DND-41 (cell line): ENCODE results near the gene ENOPH1.

Experiments used
- ATAC-seq: fragments of 200-7000 bp; cut with Tn5 transposase; 3 replicates; pipeline ENCODE4 v1.9.1; 2021; ENCODE audit warnings: low read depth; ENCODE audit not compliant: insufficient read depth
- DNase-seq: peaks from one replicate; pipeline ENCODE4 v3.0.0-alpha.2; 2020
- H2AFZ ChIP-seq: 2 replicates; pipeline ENCODE4 v1.6.0; 2012; ENCODE audit warnings: low read depth, low read length
- H3K27ac ChIP-seq: 2 replicates; pipeline ENCODE4 v1.5.1; 2012; ENCODE audit warnings: low read length, inconsistent platforms
- H3K27me3 ChIP-seq: fragments of 200-600 bp; sonication (generic); 2 replicates; pipeline ENCODE4 v1.6.0; 2012; ENCODE audit warnings: low read length, mild to moderate bottlenecking, inconsistent platforms; ENCODE audit not compliant: insufficient read depth, poor library complexity
- H3K36me3 ChIP-seq: 2 replicates; pipeline ENCODE4 v1.5.1; 2012; ENCODE audit warnings: low read length, inconsistent platforms; ENCODE audit not compliant: insufficient read depth
- H3K4me1 ChIP-seq: 2 replicates; pipeline ENCODE4 v1.5.1; 2012; ENCODE audit warnings: mild to moderate bottlenecking, low read length; ENCODE audit not compliant: insufficient read depth
- H3K4me2 ChIP-seq: 2 replicates; pipeline ENCODE4 v1.6.0; 2012; ENCODE audit warnings: mild to moderate bottlenecking, moderate library complexity, low read length, inconsistent platforms; ENCODE audit not compliant: insufficient read depth
- H3K4me3 ChIP-seq, 2 experiments: fragments of 200-600 bp in 1 of 2; shearing (Covaris generic) in 1 of 2; 2 replicates each; pipeline ENCODE4 v1.5.1; 2012 to 2016; ENCODE audit warnings: inconsistent platforms in 2 of 2, low read length in 2 of 2, mild to moderate bottlenecking in 2 of 2, low read depth in 1 of 2, moderate library complexity in 1 of 2
- H3K79me2 ChIP-seq: 2 replicates; pipeline ENCODE4 v1.6.0; 2012; ENCODE audit warnings: low read length, inconsistent platforms; ENCODE audit not compliant: insufficient read depth
- H3K9ac ChIP-seq: 2 replicates; pipeline ENCODE4 v1.6.0; 2012; ENCODE audit warnings: low read depth, mild to moderate bottlenecking, inconsistent platforms, low read length, moderate library complexity
- H3K9me3 ChIP-seq: 2 replicates; pipeline ENCODE4 v1.5.1; 2012; ENCODE audit warnings: low read length, moderate library complexity, mild to moderate bottlenecking, inconsistent platforms; ENCODE audit not compliant: insufficient read depth, severe bottlenecking
- H4K20me1 ChIP-seq: 2 replicates; pipeline ENCODE4 v1.6.0; 2012; ENCODE audit warnings: low read length; ENCODE audit not compliant: insufficient read depth
- EZH2 ChIP-seq: IDR thresholded peaks from 3 replicates; pipeline ENCODE4 v1.6.1; 2012; ENCODE audit warnings: borderline replicate concordance, low read depth, mild to moderate bottlenecking, moderate library complexity, low read length, inconsistent platforms; ENCODE audit not compliant: severe bottlenecking
- TF ChIP-seq, protein P1 (sequence below): IDR thresholded peaks from 2 replicates; pipeline ENCODE4 v1.5.1; 2012; ENCODE audit warnings: borderline replicate concordance, low read length, moderate library complexity, mild to moderate bottlenecking; ENCODE audit not compliant: poor library complexity, severe bottlenecking; ENCODE audit errors: extremely low read depth

ENOPH1 gene

DNA sequence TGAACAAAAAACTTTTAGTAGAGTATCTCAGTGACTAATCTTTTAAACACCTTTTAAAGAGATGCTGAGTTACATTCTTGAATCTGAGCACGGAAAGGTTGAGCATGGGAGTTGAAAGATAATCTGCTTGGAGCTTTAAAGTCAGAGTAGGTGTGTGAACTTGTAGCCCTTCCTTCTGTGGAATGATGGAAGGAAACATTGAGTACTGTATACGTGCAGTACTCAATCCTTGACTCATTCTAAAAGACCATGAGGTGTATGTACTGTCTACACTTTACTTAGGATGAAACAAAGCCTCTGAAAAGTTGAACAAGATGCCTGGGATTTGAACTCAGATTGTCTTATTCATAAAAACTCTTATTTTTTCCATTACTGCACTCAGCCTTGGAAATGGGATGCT, 3.4 kb downstream of the ENOPH1 start:
- TF ChIP-seq, protein P1, sequence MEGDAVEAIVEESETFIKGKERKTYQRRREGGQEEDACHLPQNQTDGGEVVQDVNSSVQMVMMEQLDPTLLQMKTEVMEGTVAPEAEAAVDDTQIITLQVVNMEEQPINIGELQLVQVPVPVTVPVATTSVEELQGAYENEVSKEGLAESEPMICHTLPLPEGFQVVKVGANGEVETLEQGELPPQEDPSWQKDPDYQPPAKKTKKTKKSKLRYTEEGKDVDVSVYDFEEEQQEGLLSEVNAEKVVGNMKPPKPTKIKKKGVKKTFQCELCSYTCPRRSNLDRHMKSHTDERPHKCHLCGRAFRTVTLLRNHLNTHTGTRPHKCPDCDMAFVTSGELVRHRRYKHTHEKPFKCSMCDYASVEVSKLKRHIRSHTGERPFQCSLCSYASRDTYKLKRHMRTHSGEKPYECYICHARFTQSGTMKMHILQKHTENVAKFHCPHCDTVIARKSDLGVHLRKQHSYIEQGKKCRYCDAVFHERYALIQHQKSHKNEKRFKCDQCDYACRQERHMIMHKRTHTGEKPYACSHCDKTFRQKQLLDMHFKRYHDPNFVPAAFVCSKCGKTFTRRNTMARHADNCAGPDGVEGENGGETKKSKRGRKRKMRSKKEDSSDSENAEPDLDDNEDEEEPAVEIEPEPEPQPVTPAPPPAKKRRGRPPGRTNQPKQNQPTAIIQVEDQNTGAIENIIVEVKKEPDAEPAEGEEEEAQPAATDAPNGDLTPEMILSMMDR: no peak
- TF ChIP-seq EZH2: no peak
- Histone ChIP-seq H4K20me1 (peaks cover 70% of the 10 kb centered on the region), H3K4me2 (peak overlapping the region; percentile 87; the same call in 1 of the 2 replicates), H3K79me2 (peaks cover 96% of the 10 kb centered on the region), H2AFZ (no peak overlapping the region), H3K9ac (no peak overlapping the region), H3K36me3 (peaks cover 52% of the 10 kb centered on the region), H3K4me1 (peaks cover 32% of the 10 kb centered on the region), H3K27me3 (no peaks in the 10 kb centered on the region), H3K27ac (no peak overlapping the region), H3K9me3 (no peaks in the 10 kb centered on the region), H3K4me3 (no peak overlapping the region)
- DNase-seq: no peak
- no peak for ATAC-seq

DNA sequence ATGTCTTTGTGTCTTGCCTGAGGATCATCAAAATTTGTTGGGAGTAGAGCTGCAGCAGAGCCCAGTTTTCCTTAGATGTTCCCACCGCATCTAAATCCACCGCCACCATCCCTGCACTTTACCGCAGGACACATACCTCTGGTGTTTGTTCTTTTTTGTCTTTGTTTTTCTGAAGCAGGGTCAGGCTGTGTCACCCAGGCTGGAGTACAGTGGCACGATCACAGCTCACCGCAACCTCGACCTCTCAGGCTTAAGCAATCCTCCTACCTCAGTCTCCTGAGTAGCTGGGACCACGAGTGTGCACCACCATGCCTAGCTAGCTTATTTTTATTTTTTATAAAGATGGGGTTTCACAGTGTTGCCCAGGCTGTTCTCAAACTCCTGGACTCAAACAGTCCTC, 4.6 kb downstream of the ENOPH1 start:
- no peak overlapping the region for H2AFZ ChIP-seq
- peaks cover 98% of the 10 kb centered on the region for H3K79me2 ChIP-seq
- H3K27me3 ChIP-seq: no peaks in the 10 kb centered on the region
- H3K36me3 ChIP-seq: peaks cover 50% of the 10 kb centered on the region
- peak overlapping the region; percentile 3; the same call in 1 of the 2 replicates for H3K4me2 ChIP-seq
- ATAC-seq (no peak), DNase-seq (no peak)
- H3K4me3 ChIP-seq: no peak overlapping the region
- TF ChIP-seq EZH2: no peak
- TF ChIP-seq, protein P1: no peak
- H3K9ac ChIP-seq: no peak overlapping the region
- peaks cover 77% of the 10 kb centered on the region for H4K20me1 ChIP-seq
- peaks cover 32% of the 10 kb centered on the region for H3K4me1 ChIP-seq
- H3K9me3 ChIP-seq: no peaks in the 10 kb centered on the region
- H3K27ac ChIP-seq: no peak overlapping the region

- H4K20me1 ChIP-seq: peaks cover 84% of the 10 kb centered on the region
- peaks cover 100% of the 10 kb centered on the region for H3K79me2 ChIP-seq
- H3K9me3 ChIP-seq: no peaks in the 10 kb centered on the region
- peaks cover 55% of the 10 kb centered on the region for H3K36me3 ChIP-seq
- H2AFZ ChIP-seq: no peak overlapping the region
- TF ChIP-seq, protein P1: no peak
- no peak for TF ChIP-seq EZH2
- no peak for DNase-seq
- H3K27me3 ChIP-seq: no peaks in the 10 kb centered on the region
- H3K27ac ChIP-seq: no peak overlapping the region
- no peak for ATAC-seq
- H3K4me2 ChIP-seq: no peak overlapping the region
- H3K4me1 ChIP-seq: peaks cover 30% of the 10 kb centered on the region
- H3K9ac ChIP-seq: no peak overlapping the region
- H3K4me3 ChIP-seq: no peak overlapping the region
Measured at GRCh38 chr4:82436130-82436529, 5.7 kb downstream of the ENOPH1 start.

DNA sequence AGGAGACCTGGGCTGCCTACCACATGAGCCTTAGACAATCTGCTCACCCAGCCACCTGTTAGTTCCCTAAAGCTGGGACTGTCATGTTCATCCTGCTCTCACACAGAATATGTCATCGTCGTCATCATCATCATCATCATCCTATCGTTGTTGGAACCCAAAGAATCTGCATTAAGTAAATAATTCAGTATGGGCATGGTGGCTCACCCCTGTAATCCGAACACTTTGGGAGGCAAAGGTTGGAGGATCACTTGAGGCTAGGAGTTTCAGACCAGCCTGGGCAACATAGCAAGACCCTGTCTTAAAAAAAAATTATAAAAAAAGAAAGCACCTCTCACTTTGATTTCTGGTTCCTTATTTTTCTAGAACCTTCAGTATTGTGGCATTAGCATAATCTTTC, 6.4 kb downstream of the ENOPH1 start:
- Histone ChIP-seq H3K79me2 (peaks cover 100% of the 10 kb centered on the region), H2AFZ (no peak overlapping the region), H3K9me3 (no peaks in the 10 kb centered on the region), H3K9ac (no peak overlapping the region), H3K27ac (no peak overlapping the region), H3K4me1 (peaks cover 23% of the 10 kb centered on the region), H3K4me3 (no peak overlapping the region), H3K36me3 (peaks cover 55% of the 10 kb centered on the region), H3K4me2 (no peak overlapping the region), H4K20me1 (peaks cover 84% of the 10 kb centered on the region), H3K27me3 (no peaks in the 10 kb centered on the region)
- ATAC-seq (no peak), DNase-seq (no peak)
- no peak for TF ChIP-seq EZH2
- TF ChIP-seq, protein P1: no peak
